Lung (tissue), 16 donors: Measurements from ENCODE around the gene GPR137. TPM values are rescaled to one million over a fixed set of nuclear protein-coding genes. Genes with fewer than 3 reads are reported as not detected.
A peak's percentile ranks its signal among the peaks of the same experiment; 100 is the strongest.

Experiments used
- ATAC-seq: fragments of 200-7000 bp; cut with Tn5 transposase; one replicate; pipeline ENCODE4 v1.9.1; 2020; ENCODE audit warnings: moderate number of reproducible peaks; ENCODE audit not compliant: insufficient read depth, low FRiP score
- DNase-seq, 3 donors: peaks; one replicate each; pipeline ENCODE4 v3.0.0-alpha.2; 2013 to 2017
- H3K27ac ChIP-seq, 2 donors: one replicate each; pipeline ENCODE4 v1.5.1; 2013; ENCODE audit warnings: mild to moderate bottlenecking in 2 of 2, moderate library complexity in 2 of 2, control low read depth in 1 of 2, inconsistent platforms in 1 of 2, low read depth in 1 of 2, low read length in 1 of 2
- H3K27me3 ChIP-seq, 3 donors: one replicate each; pipeline ENCODE4 v1.5.1; 2013; ENCODE audit warnings: low read length in 2 of 3; ENCODE audit not compliant: control insufficient read depth in 3 of 3, insufficient read depth in 3 of 3
- H3K36me3 ChIP-seq, 4 donors: one replicate each; pipeline ENCODE4 v1.5.1; 2013; ENCODE audit warnings: low read length in 4 of 4, mild to moderate bottlenecking in 1 of 4, moderate library complexity in 1 of 4; ENCODE audit not compliant: control insufficient read depth in 4 of 4, insufficient read depth in 4 of 4
- H3K4me1 ChIP-seq, 5 donors: one replicate each; pipeline ENCODE4 v1.5.1; 2013; ENCODE audit warnings: low read length in 5 of 5, mild to moderate bottlenecking in 2 of 5, moderate library complexity in 1 of 5; ENCODE audit not compliant: control insufficient read depth in 5 of 5, insufficient read depth in 5 of 5
- H3K4me3 ChIP-seq: one replicate; pipeline ENCODE4 v1.5.1; 2013; ENCODE audit warnings: mild to moderate bottlenecking, control low read depth, moderate library complexity
- H3K9ac ChIP-seq, 2 donors: one replicate each; pipeline ENCODE4 v1.5.1; 2013; ENCODE audit warnings: low read length in 2 of 2, control low read depth in 1 of 2; ENCODE audit not compliant: insufficient read depth in 1 of 2
- H3K9me3 ChIP-seq, 4 donors: one replicate each; pipeline ENCODE4 v1.5.1; 2013; ENCODE audit warnings: low read length in 3 of 4, mild to moderate bottlenecking in 1 of 4, moderate library complexity in 1 of 4; ENCODE audit not compliant: control insufficient read depth in 4 of 4, insufficient read depth in 3 of 4
- CTCF ChIP-seq: IDR thresholded peaks from 2 replicates; pipeline ENCODE4 v1.5.1; 2012; ENCODE audit warnings: mild to moderate bottlenecking; ENCODE audit errors: control extremely low read depth, extremely low read depth
- WGBS, 2 donors: extraction: QIAGEN DNeasy Blood & Tissue Kit; methylation state at CpG; one replicate each; pipeline ENCODE4 v1.1.7; 2013; 5-methylcytosine and 5-hydroxymethylcytosine counted together
- long read RNA-seq, 5 donors: transcript quantifications; one replicate each; lab custom pipeline, GENCODE V29; 2026
- polyA plus RNA-seq, 2 donors: library from polyadenylated mRNA; stranded (reverse); fragments of 200-250 nt; gene quantifications; one replicate each; pipeline ENCODE4 v1.2.1, GENCODE V29; 2013
- total RNA-seq, 2 donors: library from RNA; depleted of rRNA in 1 of 2; stranded (reverse); fragments of >200 nt in 1 of 2; gene quantifications; one replicate each; pipeline ENCODE4 v1.2.1, GENCODE V29; 2014 to 2021
- donor health status: control.
- donor health status: control.
- donor health status: Bipolar disorder and iron deficiency.
- donor health status: healthy.
- donor health status: DM: yes; HTN: yes; CAD: no.

GPR137 gene, protein sequence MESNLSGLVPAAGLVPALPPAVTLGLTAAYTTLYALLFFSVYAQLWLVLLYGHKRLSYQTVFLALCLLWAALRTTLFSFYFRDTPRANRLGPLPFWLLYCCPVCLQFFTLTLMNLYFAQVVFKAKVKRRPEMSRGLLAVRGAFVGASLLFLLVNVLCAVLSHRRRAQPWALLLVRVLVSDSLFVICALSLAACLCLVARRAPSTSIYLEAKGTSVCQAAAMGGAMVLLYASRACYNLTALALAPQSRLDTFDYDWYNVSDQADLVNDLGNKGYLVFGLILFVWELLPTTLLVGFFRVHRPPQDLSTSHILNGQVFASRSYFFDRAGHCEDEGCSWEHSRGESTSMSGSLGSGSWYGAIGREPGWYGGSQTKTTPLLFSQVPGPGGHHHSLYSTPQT
- total RNA-seq: 10 to 100 TPM; 14.5 to 59.1 TPM
- 10 to 100 TPM; 22.8 to 32.2 TPM for polyA plus RNA-seq
- long read RNA-seq, donor 1, partial matches to known transcripts: 0 of 6 reads
- long read RNA-seq, donor 1, other reads (novel, unspliced or antisense): 0 of 6 reads
- long read RNA-seq, donor 2: 0 reads
- long read RNA-seq, donor 3: 0 reads
- long read RNA-seq, donor 4: 0 reads
- long read RNA-seq, donor 5, transcript GPR137-204 (7 exons, 1,596 nt): major isoform, 6 of 7 reads
- long read RNA-seq, donor 5, partial matches to known transcripts: 0 of 7 reads
- long read RNA-seq, donor 5, other reads (novel, unspliced or antisense): 0 of 7 reads

GRCh38 chr11:64284962-64285884 lies at the start of gene GPR137:
Gene GPR137 (plus strand): TSS chr11:64285848. CDS start chr11:64286525, 677 bp downstream.
- H3K9me3 ChIP-seq: no peaks in the 10 kb centered on the region
- H3K9ac ChIP-seq: peak within 1 kb of the TSS; percentile 55 to 65
- ATAC-seq (peak; percentile 83), DNase-seq (peak; percentile 88 to 91 (median 88))
- H3K4me1 ChIP-seq: peaks cover 0 to 20% (median 0%) of the 10 kb centered on the region in 5 donors
- peak within 1 kb of the TSS; percentile 88 to 98 for H3K27ac ChIP-seq
- H3K36me3 ChIP-seq: peaks cover 0 to 7% (median 3%) of the 10 kb centered on the region in 4 donors
- 0% methylated on average over 84 to 102 of the region's 102 CpGs for WGBS, 2 donors
- no peak for TF ChIP-seq CTCF
- H3K4me3 ChIP-seq: peak within 1 kb of the TSS; percentile 48
- peaks cover 0 to 3% (median 2%) of the 10 kb centered on the region in 3 donors for H3K27me3 ChIP-seq

DNA sequence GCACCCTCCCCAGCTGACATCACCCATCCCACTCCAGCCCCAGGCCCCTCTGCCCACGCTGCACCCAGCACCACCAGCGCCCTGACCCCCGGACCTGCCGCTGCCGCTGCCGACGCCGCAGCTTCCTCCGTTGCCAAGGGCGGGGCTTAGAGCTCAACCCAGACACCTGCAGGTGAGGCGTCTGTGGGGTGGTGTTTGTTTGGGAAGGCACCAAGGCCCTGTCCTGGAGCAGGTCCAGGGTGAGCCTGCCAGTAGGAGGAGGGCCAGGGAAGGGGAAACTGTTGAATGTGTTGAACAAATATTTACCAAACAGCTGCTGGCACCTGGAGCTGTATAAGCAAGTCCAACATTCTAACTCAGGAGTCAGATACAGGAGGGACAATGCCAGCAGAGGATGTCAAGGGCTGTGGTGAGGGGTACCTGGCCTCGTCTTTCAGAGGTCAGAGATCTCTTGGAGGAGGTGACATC lies 48.1 kb upstream of the GPR137 start:
- H3K4me3 ChIP-seq: no peak overlapping the region
- WGBS, 2 donors: 61 to 76% methylated on average over 12 of the region's 12 CpGs
- H3K9ac ChIP-seq: no peak overlapping the region
- DNase-seq (peak; percentile 35 to 63 (median 44)), ATAC-seq (no peak)
- H3K27ac ChIP-seq: peak overlapping the region in 1 of 2 donors; percentile 43
- H3K27me3 ChIP-seq: no peaks in the 10 kb centered on the region
- H3K9me3 ChIP-seq: no peaks in the 10 kb centered on the region
- no peak for TF ChIP-seq CTCF
- H3K4me1 ChIP-seq: peaks cover 0 to 28% (median 24%) of the 10 kb centered on the region in 5 donors
- H3K36me3 ChIP-seq: peaks cover 0 to 13% (median 5%) of the 10 kb centered on the region in 4 donors

GRCh38 chr11:64238076-64238475 lies 47.6 kb upstream of the GPR137 start:
- peak overlapping the region in 1 of 2 donors; percentile 19 for H3K27ac ChIP-seq
- no peak for TF ChIP-seq CTCF
- ATAC-seq (no peak), DNase-seq (no peak)
- H3K27me3 ChIP-seq: no peaks in the 10 kb centered on the region
- peaks cover 0 to 13% (median 5%) of the 10 kb centered on the region in 4 donors for H3K36me3 ChIP-seq
- H3K9me3 ChIP-seq: no peaks in the 10 kb centered on the region
- H3K4me1 ChIP-seq: peaks cover 0 to 31% (median 24%) of the 10 kb centered on the region in 5 donors
- WGBS, 2 donors: 84 to 86% methylated on average over 9 of the region's 9 CpGs
- H3K4me3 ChIP-seq: no peak overlapping the region
- no peak overlapping the region for H3K9ac ChIP-seq
